Stimulated activated CD4-positive, alpha-beta T cell treated with anti-CD3 and anti-CD28 coated beads, Interleukin-1b, Interleukin-23, amount 100 ng/mL, for 1 hour (primary cell): ENCODE results near the gene TIAM1.

Experiments
- DNase-seq, 2 donors: peaks; one replicate each; pipeline ENCODE4 v3.0.0-alpha.2; 2020; ENCODE audit warnings: low read depth in 2 of 2

TIAM1 gene

GRCh38 chr21:31286621-31287020 lies 57.4 kb downstream of the TIAM1 start:
- DNase-seq: no peak

GRCh38 chr21:31284797-31285397 lies 59.2 kb downstream of the TIAM1 start:
- no peak for DNase-seq

GRCh38 chr21:31283025-31283424 lies 61.0 kb downstream of the TIAM1 start:
- no peak for DNase-seq

GRCh38 chr21:31282095-31282709 lies 61.9 kb downstream of the TIAM1 start:
- DNase-seq: no peak

- DNase-seq: no peak
Measured at GRCh38 chr21:31281561-31281960, 62.5 kb downstream of the TIAM1 start.

- no peak for DNase-seq
Measured at GRCh38 chr21:31279986-31280385, 64.1 kb downstream of the TIAM1 start.

- no peak for DNase-seq
Measured at GRCh38 chr21:31279214-31279613, 64.8 kb downstream of the TIAM1 start.

- no peak for DNase-seq
Measured at GRCh38 chr21:31278511-31279130, 65.4 kb downstream of the TIAM1 start.

- no peak for DNase-seq
Measured at GRCh38 chr21:31276663-31277062, 67.4 kb downstream of the TIAM1 start.

GRCh38 chr21:31275901-31276300 lies 68.2 kb downstream of the TIAM1 start:
- no peak for DNase-seq

GRCh38 chr21:31273278-31273677 lies 70.8 kb downstream of the TIAM1 start:
- DNase-seq: no peak

GRCh38 chr21:31268090-31268489 lies 76.0 kb downstream of the TIAM1 start:
- no peak for DNase-seq

- no peak for DNase-seq
Measured at GRCh38 chr21:31267644-31268043, 76.4 kb downstream of the TIAM1 start.

GRCh38 chr21:31266241-31266640 lies 77.8 kb downstream of the TIAM1 start:
- no peak for DNase-seq

GRCh38 chr21:31265366-31266013 lies 78.6 kb downstream of the TIAM1 start:
- no peak for DNase-seq

GRCh38 chr21:31264574-31264973 lies 79.5 kb downstream of the TIAM1 start:
- DNase-seq: no peak

- DNase-seq: no peak
Measured at GRCh38 chr21:31262728-31263127, 81.3 kb downstream of the TIAM1 start.

- no peak for DNase-seq
Measured at GRCh38 chr21:31261759-31262158, 82.3 kb downstream of the TIAM1 start.

GRCh38 chr21:31260790-31261189 lies 83.3 kb downstream of the TIAM1 start:
- no peak for DNase-seq

- no peak for DNase-seq
Measured at GRCh38 chr21:31258073-31258472, 86.0 kb downstream of the TIAM1 start.

- no peak for DNase-seq
Measured at GRCh38 chr21:31257265-31257664, 86.8 kb downstream of the TIAM1 start.

- DNase-seq: no peak
Measured at GRCh38 chr21:31255896-31256295, 88.2 kb downstream of the TIAM1 start.

- DNase-seq: no peak
Measured at GRCh38 chr21:31255036-31255435, 89.0 kb downstream of the TIAM1 start.
